ENCODE results near the gene DPP10. TPM values are rescaled to one million over a fixed set of nuclear protein-coding genes. Genes with fewer than 3 reads are reported as not detected.
A peak's percentile ranks its signal among the peaks of the same experiment; 100 is the strongest.

DPP10 gene
- total RNA-seq, 2 donors from 2014 or later, result 3.1 to 11.2 TPM

GRCh38 chr2:115400940-115401339 is 958.5 kb downstream of the DPP10 start:
- DNase-seq, result no peak
- no peak for TF ChIP-seq CTCF (IDR thresholded peaks at IDR 0.05)
- TF ChIP-seq POLR2A (IDR thresholded peaks at IDR 0.05), result no peak
- no peaks in the 10 kb centered on the region for H3K36me3 ChIP-seq (replicated peaks in 1 of 2; ENCODE audit: insufficient read depth in 1 of 2, low read depth in 2 of 2)
- H3K4me1 ChIP-seq, result no peaks in the 10 kb centered on the region
- H3K9me3 ChIP-seq, result no peaks in the 10 kb centered on the region
- no peaks in the 10 kb centered on the region for H3K27me3 ChIP-seq
- H3K4me3 ChIP-seq, result no peak overlapping the region
- 84 to 95% methylated on average over 2 of the region's 2 CpGs for WGBS, 2 donors
- intact Hi-C loops (cut with DNase I), result no loop called here
- no peak for ATAC-seq
- no peak overlapping the region for H3K27ac ChIP-seq

GRCh38 chr2:115412501-115412900 is 970.1 kb downstream of the DPP10 start:
- no peak overlapping the region for H3K4me3 ChIP-seq
- H3K4me1 ChIP-seq, result peaks cover 11% of the 10 kb centered on the region
- no peak overlapping the region for H3K27ac ChIP-seq
- no peaks in the 10 kb centered on the region for H3K9me3 ChIP-seq
- TF ChIP-seq CTCF (IDR thresholded peaks at IDR 0.05), result no peak
- no peak for TF ChIP-seq POLR2A (IDR thresholded peaks at IDR 0.05)
- WGBS, 2 donors, result 0 to 21% methylated on average over 1 of the region's 1 CpG
- no peaks in the 10 kb centered on the region for H3K27me3 ChIP-seq
- intact Hi-C loops (cut with DNase I), result no loop called here
- no peak for ATAC-seq
- no peak for DNase-seq
- H3K36me3 ChIP-seq (replicated peaks in 1 of 2; ENCODE audit: insufficient read depth in 1 of 2, low read depth in 2 of 2), result no peaks in the 10 kb centered on the region

DNA sequence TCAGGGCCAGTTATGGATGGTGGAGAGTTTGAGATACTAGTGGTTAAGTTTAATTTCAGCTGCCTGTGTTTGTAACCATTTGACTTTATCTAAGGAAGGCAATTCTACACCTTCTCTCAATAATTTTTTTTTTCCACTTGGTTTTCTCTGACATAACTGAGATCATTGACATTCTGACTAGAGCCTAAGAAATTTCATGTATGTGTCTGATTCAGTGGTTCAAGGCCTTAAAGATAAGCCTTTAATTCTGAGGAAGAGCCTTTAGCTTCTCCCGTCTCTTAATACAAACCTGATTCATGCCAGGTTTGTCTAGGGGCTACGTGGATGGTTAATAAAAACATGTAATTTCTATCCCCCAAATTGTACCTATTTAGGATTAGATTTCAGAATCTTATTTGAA is 971.4 kb downstream of the DPP10 start:
- intact Hi-C loops (cut with DNase I), result no loop called here
- no peak for TF ChIP-seq CTCF (IDR thresholded peaks at IDR 0.05)
- TF ChIP-seq POLR2A (IDR thresholded peaks at IDR 0.05), result no peak
- Histone ChIP-seq H3K27ac (no peak overlapping the region), H3K9me3 (no peaks in the 10 kb centered on the region), H3K36me3 (replicated peaks in 1 of 2; ENCODE audit: insufficient read depth in 1 of 2, low read depth in 2 of 2) (no peaks in the 10 kb centered on the region), H3K4me1 (peaks cover 11% of the 10 kb centered on the region), H3K4me3 (no peak overlapping the region), H3K27me3 (no peaks in the 10 kb centered on the region)
- DNase-seq, result no peak
- no peak for ATAC-seq
- 91 to 92% methylated on average over 2 of the region's 2 CpGs for WGBS, 2 donors

GRCh38 chr2:115414466-115414865 is 972.0 kb downstream of the DPP10 start:
- Histone ChIP-seq H3K4me3 (no peak overlapping the region), H3K9me3 (no peaks in the 10 kb centered on the region), H3K27ac (no peak overlapping the region), H3K4me1 (peaks cover 11% of the 10 kb centered on the region), H3K36me3 (replicated peaks in 1 of 2; ENCODE audit: insufficient read depth in 1 of 2, low read depth in 2 of 2) (no peaks in the 10 kb centered on the region), H3K27me3 (no peaks in the 10 kb centered on the region)
- ATAC-seq (no peak), DNase-seq (no peak)
- TF ChIP-seq CTCF (IDR thresholded peaks at IDR 0.05), result no peak
- TF ChIP-seq POLR2A (IDR thresholded peaks at IDR 0.05), result no peak
- WGBS, 2 donors, result 59 to 75% methylated on average over 2 of the region's 2 CpGs
- intact Hi-C loops (cut with DNase I), result no loop called here

DNA sequence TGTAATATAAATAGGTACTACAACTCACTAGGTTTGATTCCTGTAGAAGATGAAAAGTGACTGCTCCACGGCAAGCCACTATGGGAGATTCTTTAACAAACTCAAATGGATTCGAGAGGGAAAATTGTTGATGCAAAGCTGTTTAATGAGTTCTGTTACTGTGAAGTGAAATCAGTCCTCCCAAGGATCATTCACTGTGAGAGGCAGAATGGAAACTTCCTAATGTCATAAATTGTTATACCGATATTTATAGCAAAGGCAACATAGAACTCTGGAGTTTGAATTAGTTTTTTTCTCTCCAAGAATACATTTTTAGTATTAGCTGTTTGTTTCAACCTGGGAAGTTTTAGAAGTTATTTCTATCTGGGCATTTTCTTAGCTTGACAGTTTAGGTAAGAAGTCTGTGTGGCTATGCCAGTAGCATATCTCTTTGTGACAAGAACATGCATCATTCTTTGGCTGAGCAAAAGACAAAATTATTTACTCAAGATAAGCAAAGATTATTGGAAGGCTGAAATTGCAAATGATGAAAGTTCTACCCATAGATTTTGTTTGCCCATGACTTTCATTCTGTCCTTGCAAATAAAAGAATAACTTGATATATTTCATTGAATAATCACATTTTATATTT is 979.7 kb downstream of the DPP10 start:
- WGBS, 2 donors, result 21 to 38% methylated on average over 3 of the region's 3 CpGs
- ATAC-seq (peak; percentile 35), DNase-seq (no peak)
- Histone ChIP-seq H3K4me3 (no peak overlapping the region), H3K9me3 (no peaks in the 10 kb centered on the region), H3K4me1 (no peaks in the 10 kb centered on the region), H3K36me3 (replicated peaks in 1 of 2; ENCODE audit: insufficient read depth in 1 of 2, low read depth in 2 of 2) (no peaks in the 10 kb centered on the region), H3K27ac (peak overlapping the region in 1 of 4 donors; percentile 19), H3K27me3 (no peaks in the 10 kb centered on the region)
- intact Hi-C loops (cut with DNase I), result no loop called here
- TF ChIP-seq CTCF (IDR thresholded peaks at IDR 0.05) (no peak), POLR2A (IDR thresholded peaks at IDR 0.05) (no peak)

Data from body of pancreas (tissue), 4 donors.